SK-N-SH treated with all-trans-retinoic acid at 6 μM for 48 hours (cell line): Measurements from ENCODE around the gene ASTN2.

Source experiments
- ATAC-seq: fragments of 200-7000 bp; cut with Tn5 transposase; 3 replicates; pipeline ENCODE4 v1.9.1; 2020; ENCODE audit warnings: mild to moderate bottlenecking, moderate library complexity
- ARNTL ChIP-seq: fragments of 450-650 bp; formaldehyde crosslinking; IDR thresholded peaks from 2 replicates; pipeline ENCODE4 v1.5.0; 2020; ENCODE audit warnings: low read depth, mild to moderate bottlenecking, moderate library complexity, borderline replicate concordance
- BACH2 ChIP-seq: fragments of 250-450 bp; sonication (Bioruptor Pico); IDR thresholded peaks from 2 replicates; pipeline ENCODE4 v1.9.0; 2021; ENCODE audit warnings: mild to moderate bottlenecking, borderline replicate concordance
- CREB5 ChIP-seq: fragments of 250-450 bp; sonication (Bioruptor Pico); IDR thresholded peaks from 2 replicates; pipeline ENCODE4 v1.5.1; 2020; ENCODE audit warnings: low read depth, mild to moderate bottlenecking, moderate library complexity
- CSDC2 ChIP-seq: fragments of 250-450 bp; sonication (Bioruptor Pico); IDR thresholded peaks from 2 replicates; pipeline ENCODE4 v1.5.0; 2020; ENCODE audit warnings: mild to moderate bottlenecking, moderate library complexity
- ESRRG ChIP-seq: fragments of 250-450 bp; sonication (Bioruptor Pico); IDR thresholded peaks from 2 replicates; pipeline ENCODE4 v1.6.1; 2021; ENCODE audit warnings: mild to moderate bottlenecking
- GLIS3 ChIP-seq: fragments of 250-450 bp; sonication (Bioruptor Pico); IDR thresholded peaks from 2 replicates; pipeline ENCODE4 v1.5.0; 2020; ENCODE audit warnings: mild to moderate bottlenecking, moderate library complexity
- ISL1 ChIP-seq: fragments of 250-450 bp; sonication (Bioruptor Pico); IDR thresholded peaks from 2 replicates; pipeline ENCODE4 v2.1.2; 2022; ENCODE audit warnings: mild to moderate bottlenecking, moderate library complexity
- POU6F1 ChIP-seq: fragments of 250-450 bp; sonication (Bioruptor Pico); IDR thresholded peaks from 2 replicates; pipeline ENCODE4 v1.8.0; 2021; ENCODE audit warnings: low read depth, mild to moderate bottlenecking, moderate library complexity, borderline replicate concordance
- PPARA ChIP-seq: fragments of 250-450 bp; sonication (Bioruptor Pico); IDR thresholded peaks from 2 replicates; pipeline ENCODE4 v1.5.0; 2020; ENCODE audit warnings: mild to moderate bottlenecking, borderline replicate concordance
- RARB ChIP-seq: fragments of 250-450 bp; sonication (Bioruptor Pico); IDR thresholded peaks from 2 replicates; pipeline ENCODE4 v1.8.0; 2021; ENCODE audit warnings: mild to moderate bottlenecking, moderate library complexity
- SNAI2 ChIP-seq: fragments of 250-450 bp; sonication (Bioruptor Pico); IDR thresholded peaks from 2 replicates; pipeline ENCODE4 v1.5.0; 2020; ENCODE audit warnings: mild to moderate bottlenecking, moderate library complexity
- TOX ChIP-seq: fragments of 250-450 bp; sonication (Bioruptor Pico); IDR thresholded peaks from 2 replicates; pipeline ENCODE4 v1.8.0; 2021; ENCODE audit warnings: mild to moderate bottlenecking, moderate library complexity, borderline replicate concordance
- ZC3H10 ChIP-seq: fragments of 250-450 bp; sonication (Bioruptor Pico); IDR thresholded peaks from 2 replicates; pipeline ENCODE4 v1.5.1; 2021; ENCODE audit warnings: mild to moderate bottlenecking, moderate library complexity
- ZFP3 ChIP-seq: fragments of 250-450 bp; sonication (Bioruptor Pico); IDR thresholded peaks from 2 replicates; pipeline ENCODE4 v1.5.0; 2020; ENCODE audit warnings: mild to moderate bottlenecking, moderate library complexity
- ZFP30 ChIP-seq: fragments of 450-650 bp; formaldehyde crosslinking; IDR thresholded peaks from 2 replicates; pipeline ENCODE4 v1.5.0; 2022; ENCODE audit warnings: mild to moderate bottlenecking, moderate library complexity
- ZNF565 ChIP-seq: fragments of 450-650 bp; formaldehyde crosslinking; conservative IDR thresholded peaks from 2 replicates; pipeline ENCODE4 v1.5.0; 2020; ENCODE audit warnings: low read depth, mild to moderate bottlenecking, moderate library complexity
- ZNF70 ChIP-seq: fragments of 450-650 bp; formaldehyde crosslinking; IDR thresholded peaks from 2 replicates; pipeline ENCODE4 v1.5.0; 2020; ENCODE audit warnings: mild to moderate bottlenecking, moderate library complexity
- ZNF8 ChIP-seq: fragments of 450-650 bp; formaldehyde crosslinking; IDR thresholded peaks from 2 replicates; pipeline ENCODE4 v1.5.0; 2020; ENCODE audit warnings: mild to moderate bottlenecking, moderate library complexity
- TF ChIP-seq, protein P1 (sequence below): fragments of 250-450 bp; sonication (Bioruptor Pico); IDR thresholded peaks from 2 replicates; pipeline ENCODE4 v1.8.0; 2020; ENCODE audit warnings: mild to moderate bottlenecking, moderate library complexity, borderline replicate concordance
- TF ChIP-seq, protein P2 (sequence below): fragments of 250-450 bp; sonication (Bioruptor Pico); IDR thresholded peaks from 2 replicates; pipeline ENCODE4 v1.5.1; 2021; ENCODE audit warnings: mild to moderate bottlenecking, moderate library complexity

The ASTN2 gene

DNA sequence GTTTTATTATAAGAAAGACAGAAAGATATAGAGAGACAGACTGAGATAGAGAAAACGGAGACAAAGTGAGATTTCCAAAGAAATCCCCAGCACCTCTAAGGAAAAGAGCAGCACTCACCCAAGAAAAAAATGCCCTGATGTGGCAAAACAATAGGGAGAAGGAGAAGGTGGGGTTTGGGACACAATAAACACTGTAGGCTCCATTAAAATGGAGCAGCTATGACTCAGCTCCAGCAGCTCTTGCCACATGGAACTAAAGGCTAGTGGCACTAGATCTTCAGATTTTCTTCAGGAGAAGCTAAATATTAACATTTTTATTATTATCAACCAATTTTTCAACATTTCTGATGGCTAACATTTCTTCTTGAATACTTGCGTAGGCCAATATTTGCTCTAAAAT is 406.0 kb downstream of the ASTN2 start:
- TF ChIP-seq TOX (no peak), ZFP30 (no peak), ZC3H10 (CRISPR knock-in tag) (no peak), CREB5 (CRISPR knock-in tag) (no peak), RARB (CRISPR knock-in tag) (no peak), BACH2 (CRISPR knock-in tag) (no peak), ESRRG (no peak), ZNF70 (CRISPR knock-in tag) (no peak), SNAI2 (CRISPR knock-in tag) (no peak)
- no peak for ATAC-seq

GRCh38 chr9:117008461-117008860 is 406.4 kb downstream of the ASTN2 start:
- no peak for ATAC-seq
- TF ChIP-seq ZNF70 (CRISPR knock-in tag) (no peak), ZNF565 (no peak), GLIS3 (CRISPR knock-in tag) (no peak), BACH2 (CRISPR knock-in tag) (no peak), CREB5 (CRISPR knock-in tag) (no peak), ZNF8 (CRISPR knock-in tag) (no peak), ARNTL (no peak), POU6F1 (CRISPR knock-in tag) (no peak), RARB (CRISPR knock-in tag) (no peak), ZFP3 (no peak), ISL1 (CRISPR knock-in tag) (no peak), SNAI2 (CRISPR knock-in tag) (no peak), ESRRG (no peak)
- TF ChIP-seq, protein P1, sequence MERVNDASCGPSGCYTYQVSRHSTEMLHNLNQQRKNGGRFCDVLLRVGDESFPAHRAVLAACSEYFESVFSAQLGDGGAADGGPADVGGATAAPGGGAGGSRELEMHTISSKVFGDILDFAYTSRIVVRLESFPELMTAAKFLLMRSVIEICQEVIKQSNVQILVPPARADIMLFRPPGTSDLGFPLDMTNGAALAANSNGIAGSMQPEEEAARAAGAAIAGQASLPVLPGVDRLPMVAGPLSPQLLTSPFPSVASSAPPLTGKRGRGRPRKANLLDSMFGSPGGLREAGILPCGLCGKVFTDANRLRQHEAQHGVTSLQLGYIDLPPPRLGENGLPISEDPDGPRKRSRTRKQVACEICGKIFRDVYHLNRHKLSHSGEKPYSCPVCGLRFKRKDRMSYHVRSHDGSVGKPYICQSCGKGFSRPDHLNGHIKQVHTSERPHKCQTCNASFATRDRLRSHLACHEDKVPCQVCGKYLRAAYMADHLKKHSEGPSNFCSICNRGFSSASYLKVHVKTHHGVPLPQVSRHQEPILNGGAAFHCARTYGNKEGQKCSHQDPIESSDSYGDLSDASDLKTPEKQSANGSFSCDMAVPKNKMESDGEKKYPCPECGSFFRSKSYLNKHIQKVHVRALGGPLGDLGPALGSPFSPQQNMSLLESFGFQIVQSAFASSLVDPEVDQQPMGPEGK (CRISPR knock-in tag), result no peak
- TF ChIP-seq, all 23 proteins: peak for 0

DNA sequence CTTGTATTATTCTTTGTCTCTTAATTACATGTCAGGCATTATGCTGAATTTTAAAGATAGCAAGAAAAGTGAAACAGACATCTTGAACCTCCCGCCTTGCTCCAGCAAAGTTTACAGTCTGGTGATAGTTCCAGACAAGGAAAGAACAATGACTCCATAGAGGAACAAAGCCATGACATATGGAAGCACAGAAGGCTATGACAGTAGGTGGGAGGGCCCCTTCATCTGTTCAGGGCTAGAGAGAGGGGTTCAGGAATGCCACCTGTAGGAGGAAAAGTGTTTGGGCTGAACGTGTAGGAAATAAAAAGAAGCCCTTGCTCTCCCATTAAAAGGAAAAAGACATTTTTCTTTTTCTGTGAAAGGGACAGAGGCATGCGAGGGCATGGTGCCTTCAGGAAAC is 412.2 kb downstream of the ASTN2 start:
- TF ChIP-seq ESRRG (no peak), RARB (CRISPR knock-in tag) (no peak), ISL1 (CRISPR knock-in tag) (no peak), PPARA (CRISPR knock-in tag) (no peak), ZFP3 (no peak), ZNF8 (CRISPR knock-in tag) (no peak), SNAI2 (CRISPR knock-in tag) (no peak), ZFP30 (no peak), ZNF565 (no peak), POU6F1 (CRISPR knock-in tag) (no peak), CREB5 (CRISPR knock-in tag) (no peak), TOX (no peak), CSDC2 (CRISPR knock-in tag) (no peak)
- TF ChIP-seq, protein P2, sequence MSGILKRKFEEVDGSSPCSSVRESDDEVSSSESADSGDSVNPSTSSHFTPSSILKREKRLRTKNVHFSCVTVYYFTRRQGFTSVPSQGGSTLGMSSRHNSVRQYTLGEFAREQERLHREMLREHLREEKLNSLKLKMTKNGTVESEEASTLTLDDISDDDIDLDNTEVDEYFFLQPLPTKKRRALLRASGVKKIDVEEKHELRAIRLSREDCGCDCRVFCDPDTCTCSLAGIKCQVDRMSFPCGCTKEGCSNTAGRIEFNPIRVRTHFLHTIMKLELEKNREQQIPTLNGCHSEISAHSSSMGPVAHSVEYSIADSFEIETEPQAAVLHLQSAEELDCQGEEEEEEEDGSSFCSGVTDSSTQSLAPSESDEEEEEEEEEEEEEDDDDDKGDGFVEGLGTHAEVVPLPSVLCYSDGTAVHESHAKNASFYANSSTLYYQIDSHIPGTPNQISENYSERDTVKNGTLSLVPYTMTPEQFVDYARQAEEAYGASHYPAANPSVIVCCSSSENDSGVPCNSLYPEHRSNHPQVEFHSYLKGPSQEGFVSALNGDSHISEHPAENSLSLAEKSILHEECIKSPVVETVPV (CRISPR knock-in tag), result no peak
- no peak for ATAC-seq
